NCI-H1436 treated with DMSO at 0.1 percent for 48 hours (cell line): Measurements from ENCODE around the gene CERK.
"Not testable (repeated sequence)": the region's sequence is repeated elsewhere in the genome, so short reads cannot be mapped to it uniquely, and the experiment has no call there.

Source experiments
- DNase-seq: peaks from one replicate; lab custom pipeline; 2025; lab: John Stamatoyannopoulos, UW

CERK gene

GRCh38 chr22:46661221-46661851 is 76.7 kb downstream of the CERK start:
- DNase-seq, result peak; percentile 65

- DNase-seq, result no peak
These were observed 77.3 kb downstream of the CERK start for GRCh38 chr22:46660604-46661201.

- DNase-seq, result no peak
These were observed 78.3 kb downstream of the CERK start for GRCh38 chr22:46659791-46660186.

GRCh38 chr22:46659059-46659790 is 78.8 kb downstream of the CERK start:
- DNase-seq, result no peak

GRCh38 chr22:46657996-46658947 is 79.8 kb downstream of the CERK start:
- DNase-seq, result no peak

GRCh38 chr22:46657655-46657953 is 80.4 kb downstream of the CERK start:
- no peak for DNase-seq

GRCh38 chr22:46656856-46657654 is 81.0 kb downstream of the CERK start:
- DNase-seq, result no peak

GRCh38 chr22:46655861-46656608 is 82.0 kb downstream of the CERK start:
- DNase-seq, result no peak

- DNase-seq, result no peak
These were observed 83.0 kb downstream of the CERK start for GRCh38 chr22:46654927-46655595.

- DNase-seq, result no peak
These were observed 83.6 kb downstream of the CERK start for GRCh38 chr22:46654426-46654825.

GRCh38 chr22:46653596-46653995 is 84.5 kb downstream of the CERK start:
- no peak for DNase-seq

GRCh38 chr22:46652847-46653331 is 85.2 kb downstream of the CERK start:
- DNase-seq, result no peak

- no peak for DNase-seq
These were observed 85.8 kb downstream of the CERK start for GRCh38 chr22:46652081-46652846.

- DNase-seq, result no peak
These were observed 86.7 kb downstream of the CERK start for GRCh38 chr22:46651316-46651715.

- no peak for DNase-seq
These were observed 87.8 kb downstream of the CERK start for GRCh38 chr22:46650078-46650810.

- DNase-seq, result no peak
These were observed 88.6 kb downstream of the CERK start for GRCh38 chr22:46649141-46650077.

GRCh38 chr22:46648225-46648820 is 89.7 kb downstream of the CERK start:
- DNase-seq, result not testable (repeated sequence)
